22Rv1 (cell line): ENCODE results near the gene PCDHGA11.

Experiments used
- CTCF ChIP-seq: fragments of 450-650 bp; IDR thresholded peaks from 2 replicates; pipeline ENCODE4 v1.5.1; 2017; ENCODE audit warnings: mild to moderate bottlenecking
- ZFX ChIP-seq: fragments of 450-650 bp; IDR thresholded peaks from 2 replicates; pipeline ENCODE4 v1.6.1; 2017; ENCODE audit warnings: antibody characterized with exemption, borderline replicate concordance

GRCh38 chr5:141422742-141423291 is 2.0 kb downstream of the PCDHGA11 start:
- no peak for TF ChIP-seq CTCF
- no peak for TF ChIP-seq ZFX
